ENCODE data around the gene CZIB. TPM values are rescaled to one million over a fixed set of nuclear protein-coding genes. Genes with fewer than 3 reads are reported as not detected.

CZIB gene
- total RNA-seq, 1 experiment from 2014 or later = 74.1 TPM

- DNase-seq = no peak
- H3K27me3 ChIP-seq (ENCODE audit: control insufficient read depth, insufficient read depth, low read length) = no peaks in the 10 kb centered on the region; the same call in 1 of the 2 replicates
- no peaks in the 10 kb centered on the region for H3K36me3 ChIP-seq (replicated peaks; ENCODE audit: control insufficient read depth, insufficient read depth, low read length)
- H3K4me3 ChIP-seq (ENCODE audit: insufficient read depth, low read depth, low read length) = no peak overlapping the region
These were observed 54.9 kb downstream of the CZIB start for GRCh38 chr1:53165408-53165961.

Other genes with a start within 250 kb of the CZIB start
- gene PODN, start 158.4 kb downstream of the CZIB start, total RNA-seq (2014; rRNA removed; shearing (Covaris generic)) = not detected in 2 replicates
- gene SLC1A7, start 78.0 kb downstream of the CZIB start, total RNA-seq (2014; rRNA removed; shearing (Covaris generic)) = 0.18 TPM in 1 of 2 replicates, not detected in the other
- 58.5 and 72.0 TPM in 2 replicates for gene CPT2, start 23.8 kb downstream of the CZIB start, total RNA-seq (2014; rRNA removed; shearing (Covaris generic))
- gene MAGOH, start 17.9 kb upstream of the CZIB start, total RNA-seq (2014; rRNA removed; shearing (Covaris generic)) = 48.7 and 52.9 TPM in 2 replicates
- 144 and 157 TPM in 2 replicates for gene LRP8, start 107.4 kb upstream of the CZIB start, total RNA-seq (2014; rRNA removed; shearing (Covaris generic))
- gene DMRTB1, start 238.8 kb upstream of the CZIB start, total RNA-seq (2014; rRNA removed; shearing (Covaris generic)) = 0.22 and 0.55 TPM in 2 replicates

All from H7 (cell line).